Measurements from ENCODE around the gene PLPP2.

DNA sequence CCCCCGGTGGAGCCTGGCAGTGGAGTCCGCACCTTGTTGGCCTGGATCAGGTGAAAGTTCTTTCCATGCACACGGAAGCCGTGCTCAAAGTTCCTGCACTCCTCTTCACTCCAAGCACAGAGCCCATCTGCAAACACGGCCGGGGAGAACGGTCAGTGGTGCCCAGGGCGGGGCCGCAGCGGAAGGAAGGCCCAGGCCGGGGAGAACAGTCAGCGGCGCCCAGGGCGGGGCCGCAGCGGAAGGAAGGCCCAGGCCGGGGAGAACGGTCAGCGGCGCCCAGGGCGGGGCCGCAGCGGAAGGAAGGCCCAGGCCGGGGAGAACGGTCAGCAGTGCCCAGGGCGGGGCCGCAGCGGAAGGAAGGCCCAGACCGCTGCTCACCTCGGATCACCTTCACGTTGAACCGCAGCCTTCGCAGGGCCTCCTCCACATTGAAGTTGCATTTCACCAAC, 20.6 kb upstream of the PLPP2 start:
- TF ChIP-seq EZH2 (optimal IDR thresholded peaks at IDR 0.05; ENCODE audit: low read depth, low read length) (no peak), EZH2phosphoT487 (IDR thresholded peaks at IDR 0.05; ENCODE audit: low read length) (no peak)
- TF ChIP-seq, protein P1, sequence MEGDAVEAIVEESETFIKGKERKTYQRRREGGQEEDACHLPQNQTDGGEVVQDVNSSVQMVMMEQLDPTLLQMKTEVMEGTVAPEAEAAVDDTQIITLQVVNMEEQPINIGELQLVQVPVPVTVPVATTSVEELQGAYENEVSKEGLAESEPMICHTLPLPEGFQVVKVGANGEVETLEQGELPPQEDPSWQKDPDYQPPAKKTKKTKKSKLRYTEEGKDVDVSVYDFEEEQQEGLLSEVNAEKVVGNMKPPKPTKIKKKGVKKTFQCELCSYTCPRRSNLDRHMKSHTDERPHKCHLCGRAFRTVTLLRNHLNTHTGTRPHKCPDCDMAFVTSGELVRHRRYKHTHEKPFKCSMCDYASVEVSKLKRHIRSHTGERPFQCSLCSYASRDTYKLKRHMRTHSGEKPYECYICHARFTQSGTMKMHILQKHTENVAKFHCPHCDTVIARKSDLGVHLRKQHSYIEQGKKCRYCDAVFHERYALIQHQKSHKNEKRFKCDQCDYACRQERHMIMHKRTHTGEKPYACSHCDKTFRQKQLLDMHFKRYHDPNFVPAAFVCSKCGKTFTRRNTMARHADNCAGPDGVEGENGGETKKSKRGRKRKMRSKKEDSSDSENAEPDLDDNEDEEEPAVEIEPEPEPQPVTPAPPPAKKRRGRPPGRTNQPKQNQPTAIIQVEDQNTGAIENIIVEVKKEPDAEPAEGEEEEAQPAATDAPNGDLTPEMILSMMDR (IDR thresholded peaks at IDR 0.05; ENCODE audit: low read length): no peak
